IPS DF 6.9 (cell line): ENCODE results near the gene CLEC14A.

Experiments used
- DNase-seq: peaks from one replicate; pipeline ENCODE4 v3.0.0-alpha.2; 2013; ENCODE audit warnings: low read depth, low spot score
- H3K27ac ChIP-seq: one replicate; pipeline ENCODE4 v1.5.1; 2013; ENCODE audit warnings: low read length, control low read depth
- H3K27me3 ChIP-seq: 2 replicates; pipeline ENCODE4 v1.6.1; 2013; ENCODE audit warnings: mild to moderate bottlenecking, low read length; ENCODE audit not compliant: control insufficient read depth, insufficient read depth
- H3K36me3 ChIP-seq: 2 replicates; pipeline ENCODE4 v1.6.1; 2013; ENCODE audit warnings: low read length; ENCODE audit not compliant: control insufficient read depth, insufficient read depth
- H3K4me1 ChIP-seq: 2 replicates; pipeline ENCODE4 v1.6.1; 2013; ENCODE audit warnings: low read length; ENCODE audit not compliant: control insufficient read depth, insufficient read depth
- H3K4me3 ChIP-seq: 2 replicates; pipeline ENCODE4 v1.5.1; 2013; ENCODE audit warnings: mild to moderate bottlenecking, low read length
- H3K9me3 ChIP-seq: 2 replicates; pipeline ENCODE4 v1.6.1; 2013; ENCODE audit warnings: low read length, inconsistent platforms; ENCODE audit not compliant: control insufficient read depth, insufficient read depth
- WGBS: extraction: QIAGEN DNeasy Blood & Tissue Kit; methylation state at CpG from one replicate; pipeline ENCODE4 v1.1.7; 2013; ENCODE audit warnings: mixed read lengths, missing lambda C conversion rate; ENCODE audit not compliant: insufficient read length, insufficient coverage; 5-methylcytosine and 5-hydroxymethylcytosine counted together

Gene CLEC14A

DNA sequence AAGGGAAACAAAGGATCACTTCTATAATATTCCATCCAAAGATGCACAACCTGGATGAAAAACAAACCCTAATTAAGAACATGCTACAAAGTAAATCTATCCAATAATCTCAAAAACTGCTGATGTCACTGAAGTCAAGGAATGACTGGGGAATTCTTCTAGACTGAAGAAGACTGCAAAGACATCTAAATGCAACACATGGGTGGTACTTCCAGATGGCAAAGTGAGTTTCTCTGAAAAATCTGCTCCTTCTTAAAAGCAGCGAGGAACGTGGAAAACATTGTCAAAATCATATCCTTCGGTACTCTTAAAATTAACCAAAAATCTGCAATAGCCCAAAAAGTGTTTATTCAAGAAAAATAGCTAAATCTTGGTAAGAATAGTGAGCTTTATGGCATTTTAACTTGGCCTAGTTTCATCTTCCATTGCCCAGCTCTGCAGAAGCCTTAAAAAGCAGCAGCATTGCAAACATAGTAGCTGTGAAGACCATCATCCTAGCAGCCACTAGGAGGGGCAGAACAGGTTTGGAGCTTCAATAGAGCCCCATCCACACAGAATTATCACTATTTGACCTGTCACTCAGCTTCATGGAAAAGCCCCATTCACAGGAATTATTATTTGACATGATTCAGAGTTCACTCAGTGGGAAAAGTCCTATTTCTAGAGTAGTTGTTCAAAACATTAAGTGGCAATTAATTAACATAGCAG, 7.4 kb downstream of the CLEC14A start:
- DNase-seq, result no peak
- H3K4me3 ChIP-seq, result no peak overlapping the region
- no peaks in the 10 kb centered on the region for H3K36me3 ChIP-seq
- no CpG with 5 or more reads among the region's 3 CpGs for WGBS
- H3K4me1 ChIP-seq, result no peaks in the 10 kb centered on the region
- H3K27me3 ChIP-seq, result peaks cover 2% of the 10 kb centered on the region; the same call in 1 of the 2 replicates
- no peaks in the 10 kb centered on the region for H3K9me3 ChIP-seq
- H3K27ac ChIP-seq, result no peak overlapping the region

DNA sequence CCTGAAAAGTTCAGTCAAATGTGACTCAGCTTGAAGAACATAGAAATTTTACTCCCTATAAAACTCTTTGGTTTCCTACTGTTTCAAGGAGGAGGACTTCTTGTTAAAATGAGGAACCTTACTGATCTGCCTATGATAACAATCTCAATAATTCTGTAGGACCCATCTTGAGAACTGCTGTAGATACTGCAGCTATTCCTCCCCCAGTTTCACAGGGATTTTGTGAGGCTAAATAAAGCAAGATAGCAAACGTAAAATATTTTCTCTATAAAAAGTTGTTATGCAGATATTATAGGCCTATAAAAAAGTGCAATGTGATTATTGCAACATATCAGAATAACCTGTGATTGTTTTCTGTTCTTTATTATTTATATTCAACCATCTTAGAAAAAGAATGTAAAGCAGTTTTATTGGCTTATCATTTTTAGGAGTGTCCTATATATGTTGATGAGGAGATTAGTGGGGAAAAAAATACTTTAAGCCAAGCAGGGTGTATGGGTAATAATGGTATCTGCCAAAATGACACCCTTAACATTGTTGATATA, 12.1 kb downstream of the CLEC14A start:
- Histone ChIP-seq H3K4me1 (no peaks in the 10 kb centered on the region), H3K4me3 (no peak overlapping the region), H3K36me3 (no peaks in the 10 kb centered on the region), H3K27ac (no peak overlapping the region), H3K9me3 (no peaks in the 10 kb centered on the region), H3K27me3 (peaks cover 1% of the 10 kb centered on the region; the same call in 1 of the 2 replicates)
- no CpG with 5 or more reads among the region's 1 CpG for WGBS
- no peak for DNase-seq

DNA sequence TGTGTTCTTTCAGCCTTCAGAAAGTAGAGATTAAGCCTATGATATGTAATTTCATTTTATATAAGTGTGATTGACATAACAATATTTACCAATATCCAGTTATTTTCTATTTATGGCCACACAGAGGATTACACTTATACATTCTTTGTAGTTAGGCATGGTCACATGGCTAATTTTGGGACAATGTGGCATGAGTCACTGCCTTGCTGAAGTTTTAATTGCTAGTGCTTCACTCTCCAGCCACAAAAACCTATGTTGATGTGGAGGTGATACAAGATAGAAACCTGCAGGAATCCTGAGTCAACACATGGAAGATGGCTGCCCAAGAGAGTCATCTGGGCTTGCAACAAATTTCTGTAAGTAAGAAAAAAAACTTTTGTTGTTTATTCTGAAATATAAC, 17.0 kb downstream of the CLEC14A start:
- DNase-seq, result no peak
- peaks cover 2% of the 10 kb centered on the region; the same call in 1 of the 2 replicates for H3K27me3 ChIP-seq

DNA sequence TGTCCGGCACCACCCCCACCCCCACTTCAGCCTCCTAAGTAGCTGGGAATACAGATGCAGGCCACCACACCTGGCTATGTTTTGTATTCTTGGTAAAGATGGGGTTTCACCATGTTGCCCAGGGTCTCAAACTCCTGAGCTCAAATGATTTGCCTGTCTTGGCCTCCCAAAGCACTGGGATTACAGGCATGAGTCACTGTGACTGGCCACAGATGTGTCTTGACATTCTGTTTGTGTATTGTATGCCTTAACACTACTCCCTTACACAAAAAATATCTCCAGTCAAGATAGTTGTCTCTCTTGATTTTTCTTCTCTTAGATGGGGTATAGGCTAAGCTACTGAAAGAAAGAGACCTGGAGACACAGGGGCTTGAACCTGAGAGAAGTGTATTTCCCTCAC, 17.6 kb downstream of the CLEC14A start:
- H3K27ac ChIP-seq, result no peak overlapping the region
- no peak for DNase-seq

More for the DNA sequence above, 17.0 kb downstream of the CLEC14A start:
- Histone ChIP-seq H3K27ac (no peak overlapping the region), H3K9me3 (no peaks in the 10 kb centered on the region), H3K4me1 (no peaks in the 10 kb centered on the region), H3K4me3 (no peak overlapping the region), H3K36me3 (no peaks in the 10 kb centered on the region)

DNA sequence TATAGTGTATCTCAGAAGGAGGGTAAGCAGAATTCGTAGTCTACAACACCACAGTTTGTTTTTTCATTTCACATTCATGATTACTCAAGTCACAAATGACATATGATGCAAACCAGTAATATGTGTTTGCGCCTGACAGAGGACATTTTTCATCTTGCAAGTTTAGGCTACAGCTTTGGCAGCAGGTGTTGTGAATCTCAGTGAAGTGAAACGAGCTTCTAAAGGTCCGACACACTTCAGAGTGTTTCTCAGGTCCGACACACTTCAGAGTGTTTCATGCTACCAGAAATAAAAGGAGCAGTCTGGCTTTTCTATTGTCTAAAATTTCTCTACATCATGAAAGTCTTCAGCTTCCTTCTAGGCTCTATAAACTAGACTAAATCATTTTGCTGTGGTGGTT, 22.7 kb downstream of the CLEC14A start:
- H3K27ac ChIP-seq, result no peak overlapping the region
- no peaks in the 10 kb centered on the region for H3K4me1 ChIP-seq
- WGBS, result no CpG with 5 or more reads among the region's 5 CpGs
- peaks cover 2% of the 10 kb centered on the region; the same call in 1 of the 2 replicates for H3K27me3 ChIP-seq
- no peak for DNase-seq
- no peaks in the 10 kb centered on the region for H3K9me3 ChIP-seq
- H3K4me3 ChIP-seq, result no peak overlapping the region
- H3K36me3 ChIP-seq, result no peaks in the 10 kb centered on the region

More for the DNA sequence above, 17.6 kb downstream of the CLEC14A start:
- no peaks in the 10 kb centered on the region for H3K36me3 ChIP-seq
- H3K4me1 ChIP-seq, result no peaks in the 10 kb centered on the region
- whole genome bisulfite sequencing, result no CpG with 5 or more reads among the region's 1 CpG
- no peak overlapping the region for H3K4me3 ChIP-seq
- no peaks in the 10 kb centered on the region for H3K9me3 ChIP-seq
- H3K27me3 ChIP-seq, result peaks cover 2% of the 10 kb centered on the region; the same call in 1 of the 2 replicates

DNA sequence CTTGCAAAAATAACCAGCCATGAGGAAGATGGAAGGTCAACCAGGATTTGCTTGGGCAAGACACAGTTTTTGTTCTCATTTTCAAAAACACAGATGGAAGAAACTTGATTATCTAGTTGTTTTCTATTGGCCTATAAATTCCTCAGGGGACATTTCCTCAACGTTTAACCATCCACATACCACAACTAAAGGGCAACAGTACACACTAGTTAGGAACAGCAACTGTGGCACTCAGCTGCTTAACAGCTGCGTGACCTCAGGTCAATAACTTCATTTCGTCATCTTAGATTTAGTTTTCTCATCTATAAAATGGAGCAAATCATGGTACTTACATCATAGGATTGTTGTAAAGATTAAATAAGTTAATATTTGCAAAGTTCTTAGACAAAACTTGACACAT, 29.5 kb downstream of the CLEC14A start:
- no peaks in the 10 kb centered on the region for H3K9me3 ChIP-seq
- H3K4me3 ChIP-seq, result no peak overlapping the region
- DNase-seq, result no peak
- H3K27ac ChIP-seq, result no peak overlapping the region
- H3K36me3 ChIP-seq, result no peaks in the 10 kb centered on the region
- H3K4me1 ChIP-seq, result no peaks in the 10 kb centered on the region
- H3K27me3 ChIP-seq, result no peaks in the 10 kb centered on the region
- WGBS, result no CpG with 5 or more reads among the region's 3 CpGs

DNA sequence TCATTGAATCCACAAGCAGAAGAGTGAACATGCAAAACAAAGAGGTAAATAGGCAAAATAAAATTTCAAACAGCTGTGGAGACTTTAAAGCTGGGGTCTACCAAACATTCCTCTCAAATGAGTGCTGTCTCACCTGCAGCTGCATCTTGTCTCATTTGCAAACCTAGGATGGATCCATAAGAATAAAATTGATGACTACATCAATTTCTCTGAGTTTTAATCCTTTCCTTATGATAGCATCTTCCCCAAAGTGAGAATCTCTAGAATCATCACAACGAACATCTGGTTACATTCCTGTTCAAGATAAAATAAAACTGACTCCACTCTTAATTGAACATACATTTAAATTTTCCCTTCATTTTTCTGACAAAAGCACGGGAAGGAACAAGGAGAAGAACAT, 29.9 kb downstream of the CLEC14A start:
- Histone ChIP-seq H3K27me3 (no peaks in the 10 kb centered on the region), H3K4me1 (peaks cover 2% of the 10 kb centered on the region; the same call in 1 of the 2 replicates), H3K27ac (no peak overlapping the region), H3K36me3 (no peaks in the 10 kb centered on the region), H3K4me3 (no peak overlapping the region), H3K9me3 (no peaks in the 10 kb centered on the region)
- WGBS, result no CpG with 5 or more reads among the region's 2 CpGs
- no peak for DNase-seq

DNA sequence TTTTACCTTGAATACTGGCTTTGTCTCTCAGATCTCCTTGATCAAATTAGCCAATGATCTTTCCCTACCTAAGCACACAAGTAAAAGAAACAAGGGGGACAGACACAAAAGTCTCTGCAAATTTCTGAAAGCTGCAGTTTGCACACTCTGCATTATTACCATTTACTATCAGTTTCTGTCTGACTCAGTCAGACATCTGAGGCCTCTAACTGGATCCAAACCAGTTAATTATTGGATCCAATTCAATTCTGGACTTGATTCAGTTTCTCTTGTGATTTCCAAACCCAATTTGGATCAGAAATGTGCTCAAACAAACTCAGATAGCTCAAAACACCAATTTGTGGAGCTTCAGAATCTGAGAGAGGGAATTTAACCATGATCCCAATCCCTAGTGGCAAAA, 31.6 kb downstream of the CLEC14A start:
- no peaks in the 10 kb centered on the region for H3K27me3 ChIP-seq
- no peak overlapping the region for H3K27ac ChIP-seq
- DNase-seq, result no peak
- H3K4me3 ChIP-seq, result no peak overlapping the region
- no peaks in the 10 kb centered on the region for H3K9me3 ChIP-seq
- H3K36me3 ChIP-seq, result no peaks in the 10 kb centered on the region
- H3K4me1 ChIP-seq, result peaks cover 2% of the 10 kb centered on the region; the same call in 1 of the 2 replicates

DNA sequence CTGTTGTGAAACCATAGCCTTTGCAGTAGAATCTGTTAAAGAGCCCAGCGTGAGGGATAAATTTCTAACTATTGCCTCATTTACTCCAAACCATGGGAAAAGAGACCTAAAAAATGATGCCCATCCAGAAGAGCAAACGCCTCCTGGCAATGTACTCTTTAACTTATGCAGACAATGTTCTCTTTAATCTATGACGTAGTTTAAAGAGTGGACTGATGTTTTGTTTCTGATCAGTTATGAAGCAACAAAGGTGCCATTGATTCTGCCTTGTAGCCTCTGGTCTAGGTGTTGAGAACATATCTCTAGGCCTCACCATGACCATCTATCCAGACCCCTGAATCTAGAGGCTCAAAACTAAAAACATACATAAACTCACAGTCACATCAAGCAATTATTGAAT, 34.8 kb downstream of the CLEC14A start:
- H3K9me3 ChIP-seq, result no peaks in the 10 kb centered on the region
- no CpG with 5 or more reads among the region's 3 CpGs for WGBS
- H3K36me3 ChIP-seq, result no peaks in the 10 kb centered on the region
- H3K4me1 ChIP-seq, result peaks cover 4% of the 10 kb centered on the region; the same call in 1 of the 2 replicates
- no peak overlapping the region for H3K27ac ChIP-seq
- no peaks in the 10 kb centered on the region; the same call in 1 of the 2 replicates for H3K27me3 ChIP-seq
- no peak overlapping the region for H3K4me3 ChIP-seq
- DNase-seq, result no peak

DNA sequence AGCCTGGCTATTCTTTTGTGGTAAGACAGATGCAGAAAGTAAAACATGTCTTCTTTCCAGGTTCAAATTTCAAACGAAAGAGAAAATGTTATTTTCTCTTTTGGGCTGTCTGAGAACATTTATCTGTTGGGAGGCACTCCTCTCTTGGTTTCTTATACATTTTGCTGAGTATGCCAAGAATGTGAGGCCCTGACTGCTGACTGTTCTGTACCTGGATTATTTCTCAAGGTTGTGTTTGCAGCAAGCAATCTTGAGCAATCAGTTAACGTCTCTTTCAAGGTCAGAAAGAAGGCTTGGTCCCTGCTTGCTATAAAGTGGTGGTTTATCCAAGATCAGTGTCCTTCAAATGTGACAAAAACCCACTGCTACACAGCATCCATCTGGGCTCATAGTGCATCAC, 38.3 kb downstream of the CLEC14A start:
- no peak overlapping the region for H3K27ac ChIP-seq
- no CpG with 5 or more reads among the region's 2 CpGs for WGBS
- H3K36me3 ChIP-seq, result no peaks in the 10 kb centered on the region

DNA sequence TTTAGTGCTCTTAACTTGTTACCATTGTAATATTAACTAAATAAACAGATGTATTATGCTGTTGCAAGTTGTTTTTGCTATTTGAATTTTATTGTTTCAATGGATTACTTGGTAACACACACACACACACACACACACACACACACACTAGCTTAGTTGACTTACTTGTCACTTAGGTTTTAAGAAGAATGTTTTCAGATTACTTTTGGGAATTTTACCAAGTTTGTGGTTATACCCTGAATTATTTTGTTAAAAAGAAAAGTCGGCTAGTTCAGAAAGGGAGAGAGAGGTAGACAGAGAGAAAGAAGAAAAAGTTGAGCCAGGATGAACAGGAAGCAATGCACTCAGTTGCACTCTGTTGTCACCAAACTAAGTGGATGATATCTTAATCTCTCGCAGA, 42.9 kb downstream of the CLEC14A start:
- Histone ChIP-seq H3K27ac (no peak overlapping the region), H3K9me3 (no peaks in the 10 kb centered on the region), H3K36me3 (no peaks in the 10 kb centered on the region), H3K27me3 (peaks cover 48% of the 10 kb centered on the region), H3K4me1 (peaks cover 12% of the 10 kb centered on the region; the same call in 1 of the 2 replicates), H3K4me3 (no peak overlapping the region)
- DNase-seq, result no peak
- no CpG with 5 or more reads among the region's 2 CpGs for WGBS

More for the DNA sequence above, 38.3 kb downstream of the CLEC14A start:
- no peaks in the 10 kb centered on the region for H3K9me3 ChIP-seq
- H3K4me1 ChIP-seq, result peaks cover 6% of the 10 kb centered on the region; the same call in 1 of the 2 replicates
- DNase-seq, result no peak
- H3K4me3 ChIP-seq, result no peak overlapping the region
- H3K27me3 ChIP-seq, result peaks cover 5% of the 10 kb centered on the region; the same call in 1 of the 2 replicates
